ENCODE measurements around the gene GJA1.

Gene GJA1

DNA sequence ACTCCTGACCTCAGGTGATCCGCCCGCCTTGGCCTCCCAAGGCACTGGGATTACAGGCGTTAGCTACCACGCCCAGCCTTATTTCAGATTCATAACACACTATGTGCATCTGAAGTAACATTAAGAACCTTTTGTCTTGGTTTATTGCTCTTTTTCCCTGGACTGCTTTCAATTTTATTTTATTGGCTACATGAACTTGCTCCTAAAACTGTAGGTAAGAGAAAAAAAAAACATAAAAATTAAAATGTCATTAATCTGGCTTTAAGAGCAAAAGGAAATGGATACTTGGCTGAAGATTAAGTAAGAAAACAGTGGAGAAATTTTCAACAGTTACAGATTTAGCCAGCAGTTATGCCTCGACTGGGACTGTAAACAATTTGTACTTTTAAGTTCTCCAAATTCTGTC, 62.5 kb downstream of the GJA1 start:
- DNase-seq, result no peak

GRCh38 chr6:121498481-121499276, 63.2 kb downstream of the GJA1 start:
- DNase-seq, result no peak

Data from DMS153 (cell line).